NT2/D1 (cell line): ENCODE measurements around the gene ZFHX3.

Source experiments
- YY1 ChIP-seq: IDR thresholded peaks from 2 replicates; pipeline ENCODE4 v1.6.1; 2011; ENCODE audit not compliant: insufficient read length, insufficient read depth
- ZNF274 ChIP-seq: IDR thresholded peaks from 2 replicates; pipeline ENCODE4 v1.6.1; 2011; ENCODE audit warnings: mild to moderate bottlenecking, low read depth, low read length

DNA sequence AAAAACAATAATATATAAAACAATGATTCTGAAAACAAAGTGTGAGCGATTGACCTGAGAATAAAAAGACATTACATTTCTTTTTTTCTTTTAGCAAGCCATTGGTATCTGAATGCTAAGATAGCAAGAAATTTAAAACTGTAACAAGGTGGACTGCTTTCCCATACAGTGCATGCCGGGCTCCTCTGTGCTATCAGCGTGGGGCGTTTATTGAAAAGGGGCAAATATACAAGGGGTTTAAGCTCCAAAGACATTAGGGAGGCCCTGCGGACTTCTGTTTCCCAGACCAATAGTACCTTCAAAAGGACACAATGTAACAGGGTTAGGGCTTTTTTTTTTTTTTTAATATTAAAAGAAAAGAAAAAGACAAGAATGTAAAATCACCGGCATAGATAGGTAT, 261.3 kb downstream of the ZFHX3 start:
- no peak for TF ChIP-seq ZNF274
- no peak for TF ChIP-seq YY1
